Measurements from ENCODE around the gene RILPL2.
"Not testable (repeated sequence)": the region's sequence is repeated elsewhere in the genome, so short reads cannot be mapped to it uniquely, and the experiment has no call there.

RILPL2 gene

DNA sequence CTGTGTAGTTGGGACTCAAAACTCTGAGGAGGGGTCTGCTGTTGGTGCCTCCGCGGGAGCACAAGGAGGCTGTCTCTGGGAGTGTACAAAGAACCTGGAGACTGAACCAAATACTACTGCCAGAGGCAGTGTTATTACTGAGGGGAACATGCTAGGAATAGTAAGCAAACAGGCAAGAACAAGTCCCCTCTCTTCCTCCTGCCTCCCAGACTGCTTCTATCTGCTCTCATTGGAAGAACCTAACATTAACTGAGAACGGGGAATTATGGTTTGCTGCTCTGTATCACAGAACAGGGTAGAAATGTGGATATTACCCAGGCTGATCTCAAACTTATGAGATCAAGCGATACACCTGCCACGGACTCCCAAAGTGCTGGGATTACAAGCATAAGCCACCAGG lies 57.1 kb downstream of the RILPL2 start:
- no peak overlapping the region for H3K27ac ChIP-seq (ENCODE audit: low read length)
- no peak overlapping the region for H3K9ac ChIP-seq (ENCODE audit: low read length in 2 of 2)
- H3K9me3 ChIP-seq (ENCODE audit: control insufficient read depth in 2 of 2, low read length in 2 of 2) = no peaks in the 10 kb centered on the region
- peaks cover 5% of the 10 kb centered on the region for H3K4me1 ChIP-seq (ENCODE audit: control insufficient read depth, insufficient read depth, low read length)
- no peak overlapping the region for H3K4me3 ChIP-seq (ENCODE audit: low read length in 2 of 2)
- no peaks in the 10 kb centered on the region for H3K27me3 ChIP-seq (ENCODE audit: control insufficient read depth in 1 of 2, insufficient read depth in 2 of 2, low read length in 2 of 2)
- H3K36me3 ChIP-seq (ENCODE audit: control insufficient read depth in 2 of 2, insufficient read depth in 2 of 2, low read length in 2 of 2) = no peaks in the 10 kb centered on the region

DNA sequence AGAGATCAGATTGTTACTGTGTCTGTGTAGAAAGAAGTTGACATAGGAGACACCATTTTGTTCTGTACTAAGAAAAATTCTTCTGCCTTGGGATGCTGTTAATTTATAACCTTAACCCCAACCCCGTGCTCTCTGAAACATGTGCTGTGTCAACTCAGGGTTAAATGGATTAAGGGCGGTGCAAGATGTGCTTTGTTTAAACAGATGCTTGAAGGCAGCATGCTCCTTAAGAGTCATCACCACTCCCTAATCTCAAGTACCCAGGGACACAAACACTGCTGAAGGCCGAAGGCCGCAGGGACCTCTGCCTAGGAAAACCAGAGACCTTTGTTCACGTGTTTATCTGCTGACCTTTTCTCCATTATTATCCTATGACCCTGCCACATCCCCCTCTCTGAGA lies 64.1 kb downstream of the RILPL2 start:
- not testable (repeated sequence) for H3K4me1 ChIP-seq (ENCODE audit: control insufficient read depth, insufficient read depth, low read length); H3K27ac ChIP-seq (ENCODE audit: low read length); H3K36me3 ChIP-seq (ENCODE audit: control insufficient read depth in 2 of 2, insufficient read depth in 2 of 2, low read length in 2 of 2); H3K9me3 ChIP-seq (ENCODE audit: control insufficient read depth in 2 of 2, low read length in 2 of 2); H3K27me3 ChIP-seq (ENCODE audit: control insufficient read depth in 1 of 2, insufficient read depth in 2 of 2, low read length in 2 of 2); H3K9ac ChIP-seq (ENCODE audit: low read length in 2 of 2); H3K4me3 ChIP-seq (ENCODE audit: low read length in 2 of 2)

DNA sequence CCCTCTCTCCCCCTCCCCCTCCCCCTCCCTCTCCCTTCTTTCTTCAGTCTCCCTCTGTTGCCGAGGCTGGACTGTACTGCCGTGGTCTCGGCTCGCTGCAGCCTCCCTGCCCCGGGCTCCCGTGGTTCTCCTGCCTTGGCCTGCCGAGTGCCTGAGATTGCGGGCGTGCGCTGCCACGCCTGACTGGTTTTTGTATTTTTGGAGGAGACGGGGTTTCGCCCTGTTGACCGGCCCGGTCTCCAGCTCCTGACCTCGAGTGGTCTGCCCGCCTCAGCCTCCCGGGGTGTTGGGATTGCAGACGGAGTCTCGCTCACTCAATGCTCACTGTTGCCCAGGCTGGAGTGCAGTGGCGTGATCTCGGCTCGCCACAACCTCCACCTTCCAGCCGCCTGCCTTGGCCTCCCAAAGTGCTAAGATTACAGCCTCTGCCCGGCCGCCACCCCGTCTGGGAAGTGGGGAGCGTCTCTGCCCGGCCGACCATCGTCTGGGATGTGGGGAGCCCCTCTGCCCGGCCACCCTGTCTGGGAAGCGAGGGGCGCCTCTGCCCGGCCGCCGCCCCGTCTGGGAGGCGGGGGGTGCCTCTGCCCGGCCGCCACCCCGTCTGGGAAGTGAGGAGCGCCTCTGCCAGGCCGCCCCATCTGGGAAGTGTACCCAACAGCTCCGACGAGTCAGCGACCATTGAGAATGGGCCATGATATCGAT lies 64.7 kb downstream of the RILPL2 start:
- not testable (repeated sequence) for H3K36me3 ChIP-seq (ENCODE audit: control insufficient read depth in 2 of 2, insufficient read depth in 2 of 2, low read length in 2 of 2); H3K27me3 ChIP-seq (ENCODE audit: control insufficient read depth in 1 of 2, insufficient read depth in 2 of 2, low read length in 2 of 2); H3K4me1 ChIP-seq (ENCODE audit: control insufficient read depth, insufficient read depth, low read length); H3K4me3 ChIP-seq (ENCODE audit: low read length in 2 of 2); H3K9me3 ChIP-seq (ENCODE audit: control insufficient read depth in 2 of 2, low read length in 2 of 2); H3K27ac ChIP-seq (ENCODE audit: low read length); H3K9ac ChIP-seq (ENCODE audit: low read length in 2 of 2)

DNA sequence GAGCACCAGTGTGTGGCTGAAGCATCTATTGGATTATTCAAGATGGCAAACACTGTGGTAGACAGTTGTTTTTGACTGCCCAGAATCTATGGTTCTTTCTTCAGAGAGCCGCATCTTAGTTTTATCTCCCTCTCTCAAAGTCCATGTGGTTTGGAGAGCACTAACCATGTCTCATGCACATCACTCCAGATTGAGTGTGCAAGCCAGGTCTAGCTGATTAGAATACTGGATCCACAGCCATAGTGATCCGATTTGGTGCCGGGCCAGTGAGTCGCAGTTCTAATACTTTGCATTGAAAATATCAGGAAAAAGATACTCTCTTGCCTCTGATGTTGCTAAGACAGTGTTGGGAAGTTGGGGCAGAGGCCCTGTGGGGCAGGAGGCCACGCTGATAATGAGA lies 67.3 kb downstream of the RILPL2 start:
- H3K4me3 ChIP-seq (ENCODE audit: low read length in 2 of 2) = no peak overlapping the region
- no peak overlapping the region for H3K9ac ChIP-seq (ENCODE audit: low read length in 2 of 2)
- H3K27me3 ChIP-seq (ENCODE audit: control insufficient read depth in 1 of 2, insufficient read depth in 2 of 2, low read length in 2 of 2) = no peaks in the 10 kb centered on the region
- no peaks in the 10 kb centered on the region for H3K9me3 ChIP-seq (ENCODE audit: control insufficient read depth in 2 of 2, low read length in 2 of 2)
- no peaks in the 10 kb centered on the region for H3K36me3 ChIP-seq (ENCODE audit: control insufficient read depth in 2 of 2, insufficient read depth in 2 of 2, low read length in 2 of 2)
- H3K27ac ChIP-seq (ENCODE audit: low read length) = peak overlapping the region; percentile 6
- H3K4me1 ChIP-seq (ENCODE audit: control insufficient read depth, insufficient read depth, low read length) = peaks cover 6% of the 10 kb centered on the region

DNA sequence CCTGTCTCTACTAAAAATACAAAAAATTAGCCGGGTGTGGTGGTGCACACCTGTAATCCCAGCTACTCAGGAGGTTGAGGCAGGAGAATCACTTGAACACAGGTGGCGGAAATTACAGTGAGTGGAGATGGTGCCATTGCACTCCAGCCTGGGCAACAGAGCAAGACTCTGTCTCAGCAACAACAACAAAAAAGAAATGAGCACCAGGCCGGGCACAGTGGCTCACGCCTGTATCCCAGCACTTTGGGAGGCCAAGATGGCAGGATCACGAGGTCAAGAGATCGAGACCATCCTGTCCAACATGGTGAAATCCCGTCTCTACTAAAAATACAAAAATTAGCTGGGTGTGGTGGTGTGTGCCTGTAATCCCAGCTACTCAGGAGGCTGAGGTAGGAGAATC lies 68.1 kb downstream of the RILPL2 start:
- not testable (repeated sequence) for H3K9ac ChIP-seq (ENCODE audit: low read length in 2 of 2); H3K4me3 ChIP-seq (ENCODE audit: low read length in 2 of 2); H3K27me3 ChIP-seq (ENCODE audit: control insufficient read depth in 1 of 2, insufficient read depth in 2 of 2, low read length in 2 of 2); H3K36me3 ChIP-seq (ENCODE audit: control insufficient read depth in 2 of 2, insufficient read depth in 2 of 2, low read length in 2 of 2); H3K4me1 ChIP-seq (ENCODE audit: control insufficient read depth, insufficient read depth, low read length); H3K27ac ChIP-seq (ENCODE audit: low read length); H3K9me3 ChIP-seq (ENCODE audit: control insufficient read depth in 2 of 2, low read length in 2 of 2)

DNA sequence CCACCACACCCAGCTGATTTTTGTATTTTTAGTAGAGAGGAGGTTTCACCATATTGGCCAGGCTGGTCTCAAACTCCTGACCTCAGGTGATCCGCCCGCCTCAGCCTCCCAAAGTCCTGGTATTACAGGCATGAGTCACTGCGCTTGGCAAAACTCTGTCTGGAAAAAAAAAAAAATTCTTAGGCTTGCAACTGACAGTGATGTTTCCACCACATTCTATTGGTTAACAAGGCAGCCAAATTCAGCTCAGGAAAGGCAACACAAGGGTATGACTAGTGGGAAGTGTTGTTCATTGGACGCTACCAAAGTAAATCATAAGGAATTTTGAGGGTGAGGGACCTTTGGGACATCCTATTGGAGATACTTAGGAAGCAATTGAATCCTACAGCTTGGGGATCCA lies 69.0 kb downstream of the RILPL2 start:
- H3K9me3 ChIP-seq (ENCODE audit: control insufficient read depth in 2 of 2, low read length in 2 of 2) = no peaks in the 10 kb centered on the region
- H3K27me3 ChIP-seq (ENCODE audit: control insufficient read depth in 1 of 2, insufficient read depth in 2 of 2, low read length in 2 of 2) = no peaks in the 10 kb centered on the region
- peaks cover 19% of the 10 kb centered on the region for H3K4me1 ChIP-seq (ENCODE audit: control insufficient read depth, insufficient read depth, low read length)
- no peaks in the 10 kb centered on the region for H3K36me3 ChIP-seq (ENCODE audit: control insufficient read depth in 2 of 2, insufficient read depth in 2 of 2, low read length in 2 of 2)
- no peak overlapping the region for H3K27ac ChIP-seq (ENCODE audit: low read length)
- no peak overlapping the region for H3K4me3 ChIP-seq (ENCODE audit: low read length in 2 of 2)
- no peak overlapping the region for H3K9ac ChIP-seq (ENCODE audit: low read length in 2 of 2)

Data from stomach smooth muscle (tissue), 2 donors.